Fibroblast of lung (primary cell): Measurements from ENCODE around the gene CORIN. TPM values are rescaled to one million over a fixed set of nuclear protein-coding genes. Genes with fewer than 3 reads are reported as not detected.

Experiments used
- DNase-seq, 2 donors: peaks; one replicate each; pipeline versions ENCODE4 v3.0.0 to v3.0.0-alpha.2; 2010; ENCODE audit warnings: low read depth in 2 of 2
- H2AFZ ChIP-seq: 2 replicates; pipeline ENCODE4 v1.5.1; 2012; ENCODE audit warnings: low read length, control low read depth, inconsistent platforms
- H3K27ac ChIP-seq: 2 replicates; pipeline ENCODE4 v1.5.1; 2011; ENCODE audit warnings: low read length, control low read depth; ENCODE audit not compliant: insufficient read depth
- H3K27me3 ChIP-seq: 2 replicates; pipeline ENCODE4 v1.5.1; 2011; ENCODE audit warnings: mild to moderate bottlenecking, low read length; ENCODE audit not compliant: control insufficient read depth, insufficient read depth
- H3K36me3 ChIP-seq: 2 replicates; pipeline ENCODE4 v1.5.1; 2011; ENCODE audit warnings: low read length; ENCODE audit not compliant: control insufficient read depth, insufficient read depth
- H3K4me1 ChIP-seq: 2 replicates; pipeline ENCODE4 v1.5.1; 2011; ENCODE audit warnings: low read length; ENCODE audit not compliant: control insufficient read depth, insufficient read depth; ENCODE audit errors: extremely low read depth
- H3K4me2 ChIP-seq: 2 replicates; pipeline ENCODE4 v1.5.1; 2011; ENCODE audit warnings: low read length, control low read depth; ENCODE audit not compliant: insufficient read depth; ENCODE audit errors: extremely low read depth
- H3K4me3 ChIP-seq, 4 experiments: fragments of 200-600 bp in 1 of 4; sonication (generic) in 1 of 4; replicated peaks in 1 of 4; 2 replicates each; pipeline ENCODE4 v1.5.1; 2011 to 2016; ENCODE audit warnings: low read length in 4 of 4, low read depth in 3 of 4, mild to moderate bottlenecking in 3 of 4, control low read depth in 2 of 4, inconsistent platforms in 1 of 4, mixed read lengths in 1 of 4; ENCODE audit not compliant: insufficient read depth in 1 of 4; ENCODE audit errors: control extremely low read depth in 1 of 4
- H3K79me2 ChIP-seq: 2 replicates; pipeline ENCODE4 v1.5.1; 2012; ENCODE audit warnings: mild to moderate bottlenecking, low read length, inconsistent platforms; ENCODE audit not compliant: control insufficient read depth, insufficient read depth
- H3K9ac ChIP-seq: 2 replicates; pipeline ENCODE4 v1.5.1; 2011; ENCODE audit warnings: mild to moderate bottlenecking, low read length, control low read depth; ENCODE audit not compliant: insufficient read depth
- H3K9me3 ChIP-seq: 2 replicates; pipeline ENCODE4 v1.5.1; 2012; ENCODE audit warnings: low read depth, low read length; ENCODE audit not compliant: control insufficient read depth, insufficient read depth
- H4K20me1 ChIP-seq: 2 replicates; pipeline ENCODE4 v1.5.1; 2011; ENCODE audit warnings: low read length; ENCODE audit not compliant: control insufficient read depth, insufficient read depth; ENCODE audit errors: extremely low read depth
- EZH2 ChIP-seq: IDR thresholded peaks from 2 replicates; pipeline ENCODE4 v1.5.1; 2012; ENCODE audit warnings: low read length, control low read depth, mild to moderate bottlenecking; ENCODE audit errors: missing control alignments
- polyA plus RNA-seq, 2 donors: library from polyadenylated mRNA; depleted of rRNA in 1 of 2; stranded (reverse) in 1 of 2; unstranded in 1 of 2; fragments of >200 nt; gene quantifications; 2 replicates each; pipeline ENCODE4 v1.2.1, GENCODE V29; 2011 to 2012; ENCODE audit warnings: missing spikeins in 1 of 2
- total RNA-seq: library from RNA; depleted of rRNA; stranded (reverse); fragments of >200 nt; gene quantifications from 2 replicates; pipeline ENCODE4 v1.2.1, GENCODE V29; 2014
- TF ChIP-seq, protein P1 (sequence below), 2 donors: IDR thresholded peaks in 1 of 2; conservative IDR thresholded peaks in 1 of 2; 1 replicate in 1 of 2; 2 replicates in 1 of 2; pipeline ENCODE4 v1.5.1; 2011 to 2012; ENCODE audit warnings: low read length in 2 of 2, control low read depth in 1 of 2, inconsistent platforms in 1 of 2, low read depth in 1 of 2, mild to moderate bottlenecking in 1 of 2

The CORIN gene
- total and polyA plus RNA-seq, 2 donors (not counting 1 experiment from before 2014, with no cell fraction given): 1.5 to 22.2 TPM

DNA sequence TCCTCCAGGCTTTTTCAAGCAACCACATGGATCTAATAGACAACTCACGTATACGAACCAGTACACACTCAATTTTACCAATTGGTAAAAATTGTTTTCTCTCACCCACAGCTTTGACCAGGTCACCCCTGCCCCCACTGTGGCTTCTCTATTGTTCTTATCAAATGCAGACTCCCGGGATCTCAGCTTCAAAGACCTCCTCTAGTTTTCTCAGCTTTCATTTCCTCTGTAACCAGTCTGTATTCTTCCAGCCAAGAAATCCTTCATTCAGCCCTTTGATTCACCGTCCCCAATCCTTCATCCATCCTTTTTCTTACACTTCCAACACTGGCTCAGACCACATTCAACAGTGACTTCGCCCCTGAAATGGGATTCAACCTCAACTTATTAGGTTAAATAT is 120.7 kb downstream of the CORIN start:
- Histone ChIP-seq H3K27ac (no peak overlapping the region), H3K4me1 (no peaks in the 10 kb centered on the region), H2AFZ (no peak overlapping the region), H3K4me3 (no peak overlapping the region), H3K4me2 (no peak overlapping the region), H3K36me3 (no peaks in the 10 kb centered on the region), H3K9ac (no peak overlapping the region), H3K9me3 (no peaks in the 10 kb centered on the region), H3K27me3 (no peaks in the 10 kb centered on the region), H4K20me1 (no peaks in the 10 kb centered on the region), H3K79me2 (no peaks in the 10 kb centered on the region)
- no peak for TF ChIP-seq EZH2
- TF ChIP-seq, protein P1, sequence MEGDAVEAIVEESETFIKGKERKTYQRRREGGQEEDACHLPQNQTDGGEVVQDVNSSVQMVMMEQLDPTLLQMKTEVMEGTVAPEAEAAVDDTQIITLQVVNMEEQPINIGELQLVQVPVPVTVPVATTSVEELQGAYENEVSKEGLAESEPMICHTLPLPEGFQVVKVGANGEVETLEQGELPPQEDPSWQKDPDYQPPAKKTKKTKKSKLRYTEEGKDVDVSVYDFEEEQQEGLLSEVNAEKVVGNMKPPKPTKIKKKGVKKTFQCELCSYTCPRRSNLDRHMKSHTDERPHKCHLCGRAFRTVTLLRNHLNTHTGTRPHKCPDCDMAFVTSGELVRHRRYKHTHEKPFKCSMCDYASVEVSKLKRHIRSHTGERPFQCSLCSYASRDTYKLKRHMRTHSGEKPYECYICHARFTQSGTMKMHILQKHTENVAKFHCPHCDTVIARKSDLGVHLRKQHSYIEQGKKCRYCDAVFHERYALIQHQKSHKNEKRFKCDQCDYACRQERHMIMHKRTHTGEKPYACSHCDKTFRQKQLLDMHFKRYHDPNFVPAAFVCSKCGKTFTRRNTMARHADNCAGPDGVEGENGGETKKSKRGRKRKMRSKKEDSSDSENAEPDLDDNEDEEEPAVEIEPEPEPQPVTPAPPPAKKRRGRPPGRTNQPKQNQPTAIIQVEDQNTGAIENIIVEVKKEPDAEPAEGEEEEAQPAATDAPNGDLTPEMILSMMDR (conservative IDR thresholded peaks at IDR 0.05 in 1 of 2, IDR thresholded peaks at IDR 0.05 in 1 of 2; ENCODE audit: low read depth in 1 of 2, low read length in 2 of 2): no peak
- DNase-seq: no peak

DNA sequence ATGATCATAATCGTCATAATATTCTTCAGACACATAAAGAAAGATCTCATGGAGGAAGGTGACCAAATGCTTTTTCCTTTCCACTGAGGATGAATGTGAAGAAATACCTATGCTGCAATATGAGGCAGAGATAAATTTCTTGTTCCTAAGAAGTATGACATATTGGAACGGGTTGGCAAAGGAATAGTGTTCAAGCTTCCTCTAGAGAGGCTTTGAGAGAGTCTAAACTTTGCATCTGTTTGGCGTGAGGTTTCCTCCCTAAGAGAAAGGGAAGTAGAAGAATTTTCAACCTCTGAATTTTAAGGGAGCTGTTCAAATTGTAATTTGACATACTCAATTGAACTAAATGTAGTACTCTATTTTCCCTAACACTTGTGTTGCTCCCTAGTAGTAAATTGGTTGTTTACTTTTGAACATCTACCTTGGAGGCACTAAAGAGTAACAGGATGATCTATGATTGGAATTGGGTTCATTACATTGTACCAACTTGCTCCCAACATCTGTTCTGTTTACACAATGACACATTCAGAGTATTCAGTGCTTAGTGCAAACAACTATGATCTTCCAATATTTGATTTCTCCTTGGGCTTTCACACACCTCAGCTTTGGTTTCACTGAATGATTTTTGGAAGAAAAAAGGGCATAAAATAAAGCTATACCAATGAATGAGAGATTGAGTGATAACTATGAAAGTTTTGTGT is 122.0 kb downstream of the CORIN start:
- Histone ChIP-seq H3K9me3 (no peaks in the 10 kb centered on the region), H3K27me3 (no peaks in the 10 kb centered on the region), H4K20me1 (no peaks in the 10 kb centered on the region), H3K79me2 (no peaks in the 10 kb centered on the region), H3K4me2 (no peak overlapping the region), H3K4me1 (no peaks in the 10 kb centered on the region), H3K27ac (no peak overlapping the region), H3K4me3 (no peak overlapping the region), H2AFZ (no peak overlapping the region), H3K9ac (no peak overlapping the region), H3K36me3 (no peaks in the 10 kb centered on the region)
- TF ChIP-seq EZH2: no peak
- TF ChIP-seq, protein P1 (conservative IDR thresholded peaks at IDR 0.05 in 1 of 2, IDR thresholded peaks at IDR 0.05 in 1 of 2; ENCODE audit: low read depth in 1 of 2, low read length in 2 of 2): no peak
- no peak for DNase-seq

DNA sequence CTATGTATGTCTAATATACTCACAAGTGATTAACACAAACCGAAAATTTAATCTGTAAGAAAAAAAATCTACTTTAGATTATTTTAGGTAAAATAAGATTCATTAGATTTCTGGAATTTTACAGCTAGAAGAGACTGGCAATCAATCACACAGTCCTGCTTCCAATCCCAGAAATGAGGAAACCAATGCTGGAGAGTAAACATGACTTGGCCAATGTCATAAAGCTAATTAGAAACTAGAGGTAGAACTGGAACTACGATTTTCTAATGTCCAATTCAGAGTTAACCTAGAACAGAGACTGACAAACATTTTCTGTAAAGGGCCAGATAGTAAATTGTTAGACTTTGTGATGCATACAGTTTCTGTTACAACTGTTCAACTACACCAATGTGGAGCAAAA is 123.6 kb downstream of the CORIN start:
- Histone ChIP-seq H3K79me2 (no peaks in the 10 kb centered on the region), H3K4me2 (no peak overlapping the region), H4K20me1 (no peaks in the 10 kb centered on the region), H3K27me3 (no peaks in the 10 kb centered on the region), H3K27ac (no peak overlapping the region), H3K4me1 (no peaks in the 10 kb centered on the region), H3K9me3 (no peaks in the 10 kb centered on the region), H2AFZ (no peak overlapping the region), H3K9ac (no peak overlapping the region), H3K4me3 (no peak overlapping the region), H3K36me3 (no peaks in the 10 kb centered on the region)
- DNase-seq: no peak
- TF ChIP-seq, protein P1 (conservative IDR thresholded peaks at IDR 0.05 in 1 of 2, IDR thresholded peaks at IDR 0.05 in 1 of 2; ENCODE audit: low read depth in 1 of 2, low read length in 2 of 2): no peak
- no peak for TF ChIP-seq EZH2
